Spleen (tissue), 7 donors: ENCODE data around the gene ZNF189.

Experiments used
- POLR2A ChIP-seq, 3 donors: fragments of 450-650 bp; IDR thresholded peaks; one replicate each; pipeline ENCODE4 v1.5.1; 2017; ENCODE audit warnings: antibody characterized with exemption in 3 of 3, mild to moderate bottlenecking in 1 of 3
- POLR2AphosphoS5 ChIP-seq, 3 donors: sonication (generic); formaldehyde crosslinking; IDR thresholded peaks; one replicate each; pipeline ENCODE4 v1.5.1; 2017; ENCODE audit warnings: antibody characterized with exemption in 3 of 3
- TF ChIP-seq, protein P1 (sequence below), 11 experiments: fragments of 200-600 bp in 7 of 11; fragments of 450-650 bp in 4 of 11; sonication (generic) in 4 of 11; IDR thresholded peaks in 8 of 11; conservative IDR thresholded peaks in 3 of 11; 1 replicate in 7 of 11; 2 replicates in 4 of 11; pipeline versions ENCODE4 v1.4.0 to v1.8.0; 2016 to 2021; ENCODE audit warnings: antibody characterized with exemption in 11 of 11, inconsistent platforms in 4 of 11, mild to moderate bottlenecking in 1 of 11
- donor health status: DM: no; HTN: no; CAD: no; lungs with moderate emphysema.
- donor health status: DM: no; HTN: no; CAD: no.
- donor health status: DM: no; HTN: no; CAD: no.

GRCh38 chr9:101446732-101447131 lies 48.1 kb downstream of the ZNF189 start:
- TF ChIP-seq POLR2AphosphoS5 (IDR thresholded peaks at IDR 0.05) (no peak), POLR2A (IDR thresholded peaks at IDR 0.05) (no peak)
- TF ChIP-seq, protein P1, sequence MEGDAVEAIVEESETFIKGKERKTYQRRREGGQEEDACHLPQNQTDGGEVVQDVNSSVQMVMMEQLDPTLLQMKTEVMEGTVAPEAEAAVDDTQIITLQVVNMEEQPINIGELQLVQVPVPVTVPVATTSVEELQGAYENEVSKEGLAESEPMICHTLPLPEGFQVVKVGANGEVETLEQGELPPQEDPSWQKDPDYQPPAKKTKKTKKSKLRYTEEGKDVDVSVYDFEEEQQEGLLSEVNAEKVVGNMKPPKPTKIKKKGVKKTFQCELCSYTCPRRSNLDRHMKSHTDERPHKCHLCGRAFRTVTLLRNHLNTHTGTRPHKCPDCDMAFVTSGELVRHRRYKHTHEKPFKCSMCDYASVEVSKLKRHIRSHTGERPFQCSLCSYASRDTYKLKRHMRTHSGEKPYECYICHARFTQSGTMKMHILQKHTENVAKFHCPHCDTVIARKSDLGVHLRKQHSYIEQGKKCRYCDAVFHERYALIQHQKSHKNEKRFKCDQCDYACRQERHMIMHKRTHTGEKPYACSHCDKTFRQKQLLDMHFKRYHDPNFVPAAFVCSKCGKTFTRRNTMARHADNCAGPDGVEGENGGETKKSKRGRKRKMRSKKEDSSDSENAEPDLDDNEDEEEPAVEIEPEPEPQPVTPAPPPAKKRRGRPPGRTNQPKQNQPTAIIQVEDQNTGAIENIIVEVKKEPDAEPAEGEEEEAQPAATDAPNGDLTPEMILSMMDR (IDR thresholded peaks at IDR 0.05 in 8 of 11, conservative IDR thresholded peaks at IDR 0.05 in 3 of 11): no peak
